Stimulated activated CD4-positive, alpha-beta T cell treated with anti-CD3 and anti-CD28 coated beads, Interleukin-15, amount 100 ng/mL, for 24 hours (primary cell): ENCODE data around the gene IMP3.
A peak's percentile ranks its signal among the peaks of the same experiment; 100 is the strongest.

Experiments used
- DNase-seq: peaks from one replicate; pipeline ENCODE4 v3.0.0-alpha.2; 2020

The IMP3 gene

GRCh38 chr15:75616766-75617165 is 23.3 kb downstream of the IMP3 start:
- no peak for DNase-seq

DNA sequence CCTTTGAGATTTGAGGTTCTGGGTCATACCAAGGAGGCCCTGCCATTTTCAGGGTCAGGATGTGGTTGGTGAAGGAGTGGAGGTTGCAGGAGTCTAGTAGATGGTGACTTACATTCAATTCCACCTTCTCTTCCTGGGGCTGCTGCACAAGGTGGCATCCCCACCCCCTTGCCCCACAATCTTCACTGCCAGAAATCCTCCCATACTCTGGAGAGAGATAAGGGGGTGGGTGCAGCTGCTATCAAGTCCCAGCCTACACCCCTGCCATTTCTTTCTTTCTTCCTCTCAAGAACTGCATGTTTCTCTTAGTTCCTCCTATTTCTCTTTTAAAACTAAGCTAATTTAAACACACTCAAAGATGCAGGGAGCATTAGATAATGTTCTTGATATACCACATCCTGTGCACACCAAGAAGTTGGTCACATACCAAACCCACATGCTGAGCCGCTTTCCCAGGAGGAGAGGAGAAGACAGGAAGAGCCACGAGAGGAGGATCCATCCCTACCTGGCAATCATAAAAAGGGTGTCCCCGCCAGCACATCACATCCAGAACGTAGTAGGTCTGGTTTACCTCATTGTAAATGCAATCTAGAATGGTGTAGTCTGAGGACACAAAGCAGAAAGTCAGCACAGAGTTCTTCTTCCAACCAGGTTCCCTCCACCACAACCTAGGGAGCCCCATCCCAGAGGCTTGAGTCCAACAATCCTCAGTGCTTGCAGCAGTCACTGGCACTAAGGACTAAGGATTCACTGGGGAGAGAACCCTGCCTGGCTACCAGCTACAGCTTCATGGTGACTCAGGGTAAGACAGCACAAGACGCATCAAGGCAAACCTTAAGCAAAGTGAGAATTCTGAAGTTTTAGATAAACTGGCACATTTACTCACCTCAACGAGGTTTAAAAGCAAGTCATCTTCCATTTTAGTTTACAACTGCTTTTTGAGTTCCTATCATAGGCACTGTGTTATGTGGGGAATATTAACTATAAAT is 33.0 kb downstream of the IMP3 start:
- no peak for DNase-seq

DNA sequence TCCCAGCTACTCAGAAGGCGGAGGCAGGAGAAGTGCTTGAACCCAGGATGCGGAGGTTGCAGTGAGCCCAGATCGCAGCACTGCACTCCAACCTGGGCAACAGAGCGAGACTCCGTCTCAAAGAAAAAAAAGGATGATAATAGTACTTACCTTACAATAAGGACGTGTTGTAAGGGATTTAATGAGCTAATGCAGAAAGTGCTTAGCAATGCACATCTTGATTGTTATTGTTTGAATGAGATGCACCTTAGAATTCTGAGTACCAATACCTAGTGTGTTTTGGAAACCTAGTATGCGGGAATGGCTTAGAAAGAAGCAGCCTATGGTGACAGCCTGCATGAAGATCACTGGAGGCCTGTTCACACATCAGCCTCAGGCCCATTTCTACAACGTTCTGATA is 34.0 kb downstream of the IMP3 start:
- no peak for DNase-seq

DNA sequence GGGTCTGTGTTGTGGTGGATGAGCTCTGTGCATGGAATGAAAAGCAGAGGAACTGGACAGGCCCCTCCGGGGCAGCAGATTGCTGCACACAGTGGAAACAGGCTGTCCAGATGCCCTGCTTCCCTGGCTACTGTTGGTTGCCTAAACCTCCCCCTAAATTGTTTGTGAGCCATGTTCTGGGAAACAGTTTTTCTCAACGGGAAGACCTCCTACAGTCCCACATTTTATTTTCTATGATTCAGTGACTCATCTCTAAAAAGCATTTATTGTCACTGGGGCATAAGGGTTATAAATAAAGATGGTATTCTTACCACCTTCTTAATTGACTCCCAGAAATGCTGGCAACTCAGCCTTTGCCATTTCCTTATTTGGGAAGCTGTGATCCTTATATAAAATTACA is 40.6 kb downstream of the IMP3 start:
- DNase-seq = no peak

DNA sequence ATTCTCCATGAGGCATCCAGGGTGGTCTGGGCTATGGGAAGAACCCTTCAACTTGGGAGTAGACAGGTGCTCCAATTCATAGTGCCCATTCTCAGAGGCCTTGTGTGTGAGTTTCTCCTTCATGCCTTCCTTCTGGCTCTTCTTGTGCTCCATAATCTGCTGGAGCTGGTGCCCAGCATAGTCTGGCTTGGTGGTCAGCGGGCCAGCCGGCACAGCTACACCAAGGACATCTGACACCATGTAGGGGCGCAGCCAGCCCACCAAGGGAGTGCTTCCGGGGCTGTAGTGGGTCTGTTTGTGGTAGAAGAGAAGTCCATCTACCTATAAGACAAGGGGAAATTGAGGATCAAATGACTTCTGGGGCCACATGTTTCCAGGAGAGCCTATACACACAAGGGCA is 41.7 kb downstream of the IMP3 start:
- DNase-seq = no peak

DNA sequence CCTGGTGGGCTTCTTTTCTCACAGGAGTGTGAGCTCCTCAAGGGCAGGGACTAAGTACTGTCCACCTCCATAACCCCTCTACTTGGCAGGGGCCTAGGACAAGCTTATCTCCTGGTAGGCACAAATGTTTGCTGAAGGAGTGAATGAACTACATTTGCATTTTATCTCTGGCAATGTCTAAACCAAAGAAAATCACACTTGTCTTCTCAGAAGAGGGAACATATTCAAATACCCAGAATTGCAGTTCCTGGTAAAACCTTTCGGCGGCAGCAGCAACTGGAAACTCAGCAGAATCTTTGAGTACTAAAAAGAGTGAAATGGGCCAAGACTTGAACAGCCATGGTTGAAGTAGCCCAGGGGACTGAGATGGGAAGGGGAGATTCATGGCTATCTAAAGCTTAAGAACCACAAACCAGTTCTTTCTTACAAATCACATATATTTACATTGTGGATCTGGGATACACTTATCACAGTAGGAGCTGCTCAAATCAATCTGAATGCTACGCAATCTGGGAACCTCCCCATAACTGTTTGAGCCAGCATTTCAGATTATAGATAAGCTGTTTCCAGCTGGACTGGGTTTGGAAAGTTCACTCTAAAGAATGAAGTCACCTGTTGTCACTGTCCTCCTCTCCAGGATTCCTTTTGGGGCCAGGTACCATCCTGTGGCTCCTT is 42.2 kb downstream of the IMP3 start:
- peak; percentile 35 for DNase-seq

DNA sequence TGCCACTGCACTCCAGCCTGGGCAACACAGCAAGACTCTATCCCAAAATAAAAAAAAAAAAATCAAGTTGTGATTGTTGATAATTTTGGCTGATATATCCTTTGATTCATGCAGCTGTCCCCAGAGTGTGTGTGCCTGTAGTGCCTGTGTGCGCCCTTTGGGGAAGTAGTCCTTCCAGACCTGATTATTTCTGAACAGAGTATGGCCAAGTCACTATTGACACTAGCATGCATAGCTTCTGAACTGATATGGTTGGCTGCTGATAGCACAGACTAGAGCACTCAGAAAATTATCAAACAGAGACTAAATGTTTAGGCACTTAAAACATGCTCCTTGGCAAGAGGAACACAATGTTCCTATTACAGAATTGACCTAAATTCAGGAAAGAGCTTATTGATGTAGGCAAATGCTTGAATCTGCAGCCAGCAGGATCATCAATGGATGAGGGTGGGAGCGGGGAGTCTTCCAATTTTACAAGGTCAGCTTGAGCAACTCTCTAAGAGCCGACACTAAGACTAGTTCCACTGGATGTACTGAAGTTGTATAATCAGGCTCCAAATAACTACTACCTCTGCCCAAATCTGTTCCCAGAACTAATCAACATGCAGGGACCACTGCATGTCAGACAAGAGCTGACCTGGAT is 43.2 kb downstream of the IMP3 start:
- DNase-seq = no peak

- no peak for DNase-seq
Observed at GRCh38 chr15:75594276-75594675, 45.7 kb downstream of the IMP3 start.

DNA sequence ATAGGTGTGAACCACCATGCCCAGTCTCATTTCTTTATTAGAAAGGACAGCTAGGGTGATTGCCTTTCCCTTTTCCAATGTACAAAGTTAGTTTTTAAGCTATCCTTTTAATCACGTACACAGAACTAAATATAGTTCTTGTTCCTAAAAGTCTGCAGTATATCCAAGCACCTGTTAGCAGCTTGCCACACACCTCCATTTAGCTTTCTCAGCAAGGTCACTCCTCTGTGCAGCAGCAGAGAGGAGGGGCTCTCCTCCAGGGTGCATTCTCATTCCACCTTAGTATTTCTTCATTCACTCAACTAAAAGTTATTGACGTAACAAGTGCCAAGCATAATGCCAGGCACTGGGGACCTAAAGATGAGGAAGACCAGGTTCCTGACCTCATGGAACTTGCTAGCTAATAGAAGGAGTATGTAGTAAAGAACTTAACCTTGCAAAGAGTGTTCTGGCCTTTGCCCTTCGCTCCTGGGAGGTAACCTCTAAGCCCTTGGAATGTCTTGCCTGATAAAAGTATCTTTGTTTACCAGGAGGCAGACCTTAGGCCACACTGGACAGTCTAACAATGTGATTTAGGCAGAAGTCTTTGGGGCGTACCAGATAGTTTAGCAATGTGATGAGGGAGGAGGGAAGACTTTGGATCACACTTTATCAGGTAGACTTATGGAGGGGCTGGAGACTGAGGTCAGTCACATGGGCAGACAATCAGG is 48.2 kb downstream of the IMP3 start:
- DNase-seq = no peak

- DNase-seq = no peak
Observed at GRCh38 chr15:75590239-75590638, 49.8 kb downstream of the IMP3 start.
